HepG2 (cell line): Measurements from ENCODE around the gene PLXNB2. TPM values are rescaled to one million over a fixed set of nuclear protein-coding genes. Genes with fewer than 3 reads are reported as not detected.

ENCODE experiments used
- AKNA ChIP-seq: sonication (generic); formaldehyde crosslinking; IDR thresholded peaks from 2 replicates; pipeline ENCODE4 v1.4.0; 2020; ENCODE audit warnings: missing genetic modification reagents, borderline replicate concordance
- KIAA2018 ChIP-seq: sonication (generic); formaldehyde crosslinking; IDR thresholded peaks from 2 replicates; pipeline ENCODE4 v1.5.0; 2020; ENCODE audit warnings: mild to moderate bottlenecking, missing genetic modification reagents, borderline replicate concordance
- NBN ChIP-seq: fragments of 450-650 bp; conservative IDR thresholded peaks from 2 replicates; pipeline ENCODE4 v1.6.1; 2017
- RAD21 ChIP-seq: fragments of 450-650 bp; formaldehyde crosslinking; IDR thresholded peaks from 2 replicates; pipeline ENCODE4 v1.5.0; 2020; ENCODE audit warnings: mild to moderate bottlenecking
- RFXANK ChIP-seq: IDR thresholded peaks from 2 replicates; pipeline ENCODE4 v1.6.1; 2016
- SETDB1 ChIP-seq: sonication (generic); formaldehyde crosslinking; IDR thresholded peaks from 2 replicates; pipeline ENCODE4 v1.5.1; 2020; ENCODE audit warnings: missing genetic modification reagents, mild to moderate bottlenecking, borderline replicate concordance
- UBTF ChIP-seq: sonication (generic); formaldehyde crosslinking; IDR thresholded peaks from 2 replicates; pipeline ENCODE4 v1.4.0; 2020; ENCODE audit warnings: mild to moderate bottlenecking, missing genetic modification reagents
- YEATS2 ChIP-seq: sonication (generic); formaldehyde crosslinking; IDR thresholded peaks from 2 replicates; pipeline ENCODE4 v1.4.0; 2020; ENCODE audit warnings: missing genetic modification reagents, borderline replicate concordance
- ZFP1 ChIP-seq: IDR thresholded peaks from 2 replicates; pipeline ENCODE4 v1.6.1; 2016
- ZFP36 ChIP-seq: fragments of 150-350 bp; IDR thresholded peaks from 2 replicates; pipeline ENCODE4 v1.6.1; 2018; ENCODE audit warnings: borderline replicate concordance, low read length, low read depth; ENCODE audit not compliant: partially characterized antibody
- ZNF251 ChIP-seq: sonication (generic); formaldehyde crosslinking; IDR thresholded peaks from 2 replicates; pipeline ENCODE4 v1.9.0; 2021; ENCODE audit warnings: mild to moderate bottlenecking, missing genetic modification reagents
- ZNF468 ChIP-seq: sonication (generic); formaldehyde crosslinking; IDR thresholded peaks from 2 replicates; pipeline ENCODE4 v1.8.0; 2022; ENCODE audit warnings: mild to moderate bottlenecking, moderate library complexity, missing genetic modification reagents
- ZNF564 ChIP-seq: sonication (generic); formaldehyde crosslinking; IDR thresholded peaks from 2 replicates; pipeline ENCODE4 v1.8.1; 2023; ENCODE audit warnings: mild to moderate bottlenecking, missing genetic modification reagents
- polyA plus RNA-seq, 8 experiments: library from polyadenylated mRNA; depleted of rRNA in 3 of 8; stranded (reverse) in 7 of 8; unstranded in 1 of 8; fragments of >200 nt; fragmentation: Illumina TruSeq in 4 of 8; extraction: Trizol in 4 of 8; gene quantifications; 2 replicates each; pipeline versions ENCODE4 v1.2.1 to v1.2.3, GENCODE V29; 2011 to 2016; ENCODE audit warnings: low read depth in 4 of 8, missing spikeins in 1 of 8, mixed read lengths in 1 of 8; ENCODE audit not compliant: insufficient read depth in 1 of 8
- total RNA-seq, 5 experiments: library from RNA; depleted of rRNA; stranded (reverse); fragments of >200 nt; fragmentation: Illumina TruSeq; extraction: Trizol; gene quantifications; 2 replicates each; pipeline ENCODE4 v1.2.3, GENCODE V29; 2016; ENCODE audit warnings: low read depth in 1 of 5

The PLXNB2 gene
- total and polyA plus RNA-seq, 2 of the 13 experiments (the other 11 are each of a cell fraction or from before 2014, with no cell fraction given): 32.6 to 68.9 TPM

- TF ChIP-seq KIAA2018 (CRISPR knock-in tag) (no peak), RAD21 (CRISPR knock-in tag) (0 out of 2 replicates have a peak, but pooled peaks have one; percentile 3), ZNF468 (CRISPR knock-in tag) (no peak), RFXANK (CRISPR knock-in tag) (no peak), SETDB1 (CRISPR knock-in tag) (no peak), NBN (no peak), ZNF251 (CRISPR knock-in tag) (no peak), UBTF (CRISPR knock-in tag) (no peak), ZFP1 (CRISPR knock-in tag) (no peak), AKNA (CRISPR knock-in tag) (no peak), ZFP36 (no peak), YEATS2 (no peak), ZNF564 (CRISPR knock-in tag) (no peak)
These were observed 9.8 kb downstream of the PLXNB2 start (continued) for GRCh38 chr22:50297510-50298265.
